Activated CD4-positive, alpha-beta T cell treated with anti-CD3 and anti-CD28 coated beads for 24 hours (primary cell): Measurements from ENCODE around the gene IRF2.

Source experiments
- DNase-seq, 2 donors: peaks; one replicate each; pipeline ENCODE4 v3.0.0-alpha.2; 2020; ENCODE audit warnings: low read depth in 2 of 2

The IRF2 gene

GRCh38 chr4:184450743-184451535 lies 23.4 kb downstream of the IRF2 start:
- no peak for DNase-seq

GRCh38 chr4:184450045-184450444 lies 24.3 kb downstream of the IRF2 start:
- DNase-seq, result no peak

GRCh38 chr4:184448821-184449220 lies 25.5 kb downstream of the IRF2 start:
- DNase-seq, result no peak

- no peak for DNase-seq
Observed at GRCh38 chr4:184448141-184448540, 26.2 kb downstream of the IRF2 start.

- no peak for DNase-seq
Observed at GRCh38 chr4:184447664-184448063, 26.7 kb downstream of the IRF2 start.

GRCh38 chr4:184446132-184446658 lies 28.2 kb downstream of the IRF2 start:
- no peak for DNase-seq

GRCh38 chr4:184444953-184445309 lies 29.4 kb downstream of the IRF2 start:
- no peak for DNase-seq

GRCh38 chr4:184444215-184444952 lies 30.0 kb downstream of the IRF2 start:
- no peak for DNase-seq

- DNase-seq, result no peak
Observed at GRCh38 chr4:184443318-184443717, 31.0 kb downstream of the IRF2 start.

GRCh38 chr4:184442314-184442635 lies 32.1 kb downstream of the IRF2 start:
- no peak for DNase-seq

- DNase-seq, result no peak
Observed at GRCh38 chr4:184441461-184442313, 32.7 kb downstream of the IRF2 start.

- DNase-seq, result no peak
Observed at GRCh38 chr4:184440595-184441358, 33.6 kb downstream of the IRF2 start.

GRCh38 chr4:184439856-184440594 lies 34.3 kb downstream of the IRF2 start:
- no peak for DNase-seq

GRCh38 chr4:184439386-184439785 lies 35.0 kb downstream of the IRF2 start:
- DNase-seq, result no peak

GRCh38 chr4:184438375-184438774 lies 36.0 kb downstream of the IRF2 start:
- no peak for DNase-seq

- DNase-seq, result no peak
Observed at GRCh38 chr4:184437565-184438265, 36.6 kb downstream of the IRF2 start.

- no peak for DNase-seq
Observed at GRCh38 chr4:184434501-184435066, 39.8 kb downstream of the IRF2 start.

- no peak for DNase-seq
Observed at GRCh38 chr4:184434021-184434420, 40.3 kb downstream of the IRF2 start.

- DNase-seq, result no peak
Observed at GRCh38 chr4:184433258-184433892, 41.0 kb downstream of the IRF2 start.
